SU-DHL-6 (cell line): ENCODE measurements around the gene CSH1.
A peak's percentile ranks its signal among the peaks of the same experiment; 100 is the strongest.
"Not testable (repeated sequence)": the region's sequence is repeated elsewhere in the genome, so short reads cannot be mapped to it uniquely, and the experiment has no call there.

Experiments used
- H2AFZ ChIP-seq: fragments of 200-600 bp; sonication (generic); 2 replicates; pipeline ENCODE4 v1.6.1; 2014; ENCODE audit warnings: low read depth, mild to moderate bottlenecking, moderate library complexity, mixed read lengths, antibody characterized with exemption, low read length; ENCODE audit not compliant: severe bottlenecking
- H3F3A ChIP-seq: fragments of 200-600 bp; shearing (Covaris generic); 2 replicates; pipeline ENCODE4 v1.6.0; 2016; ENCODE audit warnings: antibody characterized with exemption, mild to moderate bottlenecking; ENCODE audit not compliant: insufficient read depth
- H3K27ac ChIP-seq: fragments of 200-600 bp; sonication (generic); 2 replicates; pipeline ENCODE4 v1.5.1; 2016; ENCODE audit warnings: low read depth, mild to moderate bottlenecking, low read length, moderate library complexity, mixed read lengths
- H3K27me3 ChIP-seq: fragments of 200-600 bp; sonication (generic), shearing (Covaris generic); 2 replicates; pipeline ENCODE4 v1.6.0; 2014; ENCODE audit warnings: mild to moderate bottlenecking, low read length
- H3K36me3 ChIP-seq: fragments of 200-600 bp; sonication (generic); 2 replicates; pipeline ENCODE4 v1.6.1; 2014; ENCODE audit warnings: mild to moderate bottlenecking, low read length, mixed read lengths
- H3K4me2 ChIP-seq: fragments of 300-600, 200-600 bp; shearing (Covaris generic), sonication (generic); 2 replicates; pipeline ENCODE4 v1.6.0; 2014; ENCODE audit warnings: low read length, low read depth, mild to moderate bottlenecking; ENCODE audit not compliant: poor library complexity, severe bottlenecking
- H3K4me3 ChIP-seq: fragments of 200-600 bp; sonication (generic); 2 replicates; pipeline ENCODE4 v1.5.1; 2014; ENCODE audit warnings: antibody characterized with exemption, low read length, mild to moderate bottlenecking, mixed read lengths; ENCODE audit not compliant: insufficient read depth, poor library complexity, severe bottlenecking
- H3K79me2 ChIP-seq: fragments of 200-600 bp; sonication (generic); 2 replicates; pipeline ENCODE4 v1.6.1; 2014; ENCODE audit warnings: mild to moderate bottlenecking, low read length, moderate library complexity; ENCODE audit not compliant: insufficient read depth
- H3K9ac ChIP-seq: fragments of 200-600 bp; sonication (generic); 2 replicates; pipeline ENCODE4 v1.7.0; 2014; ENCODE audit warnings: mild to moderate bottlenecking, low read length
- H3K9me2 ChIP-seq: fragments of 200-600 bp; sonication (generic); replicated peaks from 2 replicates; pipeline ENCODE4 v1.6.1; 2014; ENCODE audit warnings: low read length; ENCODE audit not compliant: insufficient read depth
- H3K9me3 ChIP-seq: fragments of 200-600 bp; sonication (generic); 2 replicates; pipeline ENCODE4 v1.6.1; 2014; ENCODE audit warnings: low read length, mixed read lengths; ENCODE audit not compliant: insufficient read depth
- H4K20me1 ChIP-seq: fragments of 200-600 bp; sonication (generic); 2 replicates; pipeline ENCODE4 v1.6.1; 2014; ENCODE audit warnings: low read depth, mild to moderate bottlenecking, antibody characterized with exemption, low read length, moderate library complexity, mixed read lengths
- CTCF ChIP-seq: fragments of 200-600 bp; sonication (generic); IDR thresholded peaks from one replicate; pipeline ENCODE4 v1.5.1; 2017; ENCODE audit warnings: antibody characterized with exemption, mild to moderate bottlenecking, low read length, moderate library complexity; ENCODE audit not compliant: insufficient read depth, poor library complexity, severe bottlenecking
- EZH2phosphoT487 ChIP-seq: fragments of 200-600 bp; sonication (generic), shearing (Covaris generic); conservative IDR thresholded peaks from 2 replicates; pipeline ENCODE4 v1.6.1; 2018; ENCODE audit warnings: mild to moderate bottlenecking, antibody characterized with exemption, low read length, moderate library complexity, mixed read lengths

CSH1 gene

GRCh38 chr17:63896524-63897354 is at the start of gene CSH1:
Gene CSH1, minus strand, starts transcription at chr17:63896574. Its CDS starts 63 bp downstream, at chr17:63896511.
- H3K79me2 ChIP-seq, H3F3A ChIP-seq, H3K9me2 ChIP-seq, H3K4me3 ChIP-seq, H3K27me3 ChIP-seq, H3K9me3 ChIP-seq, H2AFZ ChIP-seq, H4K20me1 ChIP-seq, H3K9ac ChIP-seq, H3K4me2 ChIP-seq, H3K27ac ChIP-seq, H3K36me3 ChIP-seq: not testable (repeated sequence)

DNA sequence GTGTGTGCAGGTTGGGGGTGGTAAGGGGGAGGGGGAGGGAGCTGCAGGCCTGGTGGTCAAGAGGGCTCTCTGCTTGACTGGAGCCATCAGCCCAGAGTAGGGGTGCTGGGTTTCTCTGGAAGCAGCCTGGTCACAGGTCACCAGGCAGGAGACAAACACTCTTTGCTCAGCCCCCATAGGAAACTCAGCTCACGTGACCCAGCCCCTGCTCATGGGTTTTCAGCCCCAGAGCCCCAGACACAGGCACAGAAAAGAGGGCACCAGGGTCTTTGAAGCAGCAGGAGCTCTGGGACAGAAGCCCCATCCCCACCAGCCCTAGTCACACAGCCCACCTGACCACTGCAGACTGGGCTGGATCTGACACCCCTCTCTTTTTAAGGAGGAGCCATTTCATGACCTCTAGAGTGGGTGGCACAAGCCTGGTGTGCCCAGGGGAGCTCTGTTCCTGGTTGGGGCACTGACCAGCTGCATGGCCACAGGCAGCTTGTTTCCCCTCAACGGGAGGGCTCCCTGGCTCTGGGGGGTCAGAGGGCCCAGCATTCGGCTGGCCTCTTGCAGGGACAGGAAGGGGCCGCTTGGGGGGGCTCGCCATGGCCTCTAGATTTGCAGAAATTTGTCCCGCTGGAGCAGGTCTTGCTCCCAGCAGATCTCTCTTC is 49.5 kb upstream of the CSH1 start:
- Histone ChIP-seq H3K79me2 (no peaks in the 10 kb centered on the region), H3K27me3 (no peaks in the 10 kb centered on the region), H4K20me1 (no peaks in the 10 kb centered on the region), H3K27ac (peak overlapping the region; percentile 87), H3K36me3 (no peaks in the 10 kb centered on the region), H2AFZ (no peak overlapping the region), H3K4me2 (peak overlapping the region; percentile 62), H3K9me2 (no peaks in the 10 kb centered on the region), H3K9me3 (no peaks in the 10 kb centered on the region), H3F3A (peaks cover 3% of the 10 kb centered on the region), H3K9ac (peak overlapping the region; percentile 47), H3K4me3 (no peak overlapping the region)
- TF ChIP-seq CTCF (no peak), EZH2phosphoT487 (no peak)

DNA sequence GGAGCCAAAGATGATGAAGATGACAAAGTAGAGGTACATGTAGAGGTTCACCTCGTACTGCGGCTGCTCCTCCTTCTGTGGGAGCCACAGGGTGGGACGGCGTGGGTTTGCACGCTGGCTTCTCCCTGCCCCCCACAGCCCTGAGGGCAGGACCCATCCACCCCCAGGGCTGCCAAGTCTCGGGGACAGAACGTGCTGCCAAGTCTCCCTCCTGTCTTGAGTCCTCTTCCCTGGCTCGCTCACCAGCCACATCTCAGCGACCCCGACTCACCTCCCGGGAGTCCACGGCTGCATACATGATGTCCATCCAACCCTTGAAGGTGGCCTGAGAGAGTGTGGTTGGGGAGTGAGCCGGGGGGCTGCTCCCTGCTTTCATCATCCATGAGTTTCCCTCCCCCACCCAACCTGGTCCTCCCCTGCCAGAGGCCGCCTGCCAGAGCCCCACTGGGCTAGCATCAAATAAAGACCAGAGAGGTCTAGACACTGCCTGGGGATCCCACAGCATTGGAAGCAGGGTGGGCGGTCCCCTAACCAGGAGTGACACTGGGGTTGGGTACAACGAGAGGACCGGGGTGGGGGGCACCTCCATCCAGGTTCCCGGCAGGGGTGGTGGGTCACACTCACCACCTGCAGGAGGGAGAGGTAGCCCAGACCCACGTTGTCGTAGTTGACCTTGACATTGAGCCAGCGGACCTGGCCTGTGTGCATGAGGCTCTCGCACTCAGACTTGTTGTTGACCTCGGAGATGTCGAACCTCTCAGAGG is 48.5 kb upstream of the CSH1 start:
- Histone ChIP-seq H3K4me2 (peak overlapping the region; percentile 13), H3K9me3 (no peaks in the 10 kb centered on the region), H3F3A (peaks cover 3% of the 10 kb centered on the region), H3K36me3 (no peaks in the 10 kb centered on the region), H3K9me2 (no peaks in the 10 kb centered on the region), H4K20me1 (no peaks in the 10 kb centered on the region), H3K27ac (peak overlapping the region; percentile 87), H3K4me3 (no peak overlapping the region), H2AFZ (no peak overlapping the region), H3K27me3 (no peaks in the 10 kb centered on the region), H3K9ac (no peak overlapping the region; the same call in 1 of the 2 replicates), H3K79me2 (no peaks in the 10 kb centered on the region)
- TF ChIP-seq CTCF (no peak), EZH2phosphoT487 (no peak)
